ENCODE measurements around the gene GABRR3. TPM values are rescaled to one million over a fixed set of nuclear protein-coding genes. Genes with fewer than 3 reads are reported as not detected.

The GABRR3 gene
- total and polyA plus RNA-seq, 2 experiments from 2014 or later, result not detected

GRCh38 chr3:98034036-98034435 is 1.1 kb downstream of the GABRR3 start:
- Histone ChIP-seq H3K79me2 (replicated peaks; ENCODE audit: insufficient read depth) (no peaks in the 10 kb centered on the region), H3K36me3 (ENCODE audit: insufficient read depth) (no peaks in the 10 kb centered on the region), H3K27ac (ENCODE audit: low read depth) (no peak overlapping the region), H4K20me1 (replicated peaks; ENCODE audit: insufficient read depth) (no peaks in the 10 kb centered on the region), H3F3A (replicated peaks; ENCODE audit: low read depth) (no peaks in the 10 kb centered on the region), H3K4me2 (no peak overlapping the region), H3K4me1 (ENCODE audit: insufficient read depth) (0 out of 2 replicates have a peak, but pooled peaks cover 7% of the 10 kb centered on the region), H3K27me3 (ENCODE audit: insufficient read depth) (no peaks in the 10 kb centered on the region), H3K9me2 (ENCODE audit: insufficient read depth) (no peaks in the 10 kb centered on the region), H2AFZ (no peak overlapping the region), H3K4me3 (no peak overlapping the region)
- no peaks in the 10 kb centered on the region for H3K9me3 Mint-ChIP-seq
- H3K4me3 Mint-ChIP-seq, result no peak overlapping the region
- ATAC-seq (no peak), DNase-seq (ENCODE audit: low spot score) (no peak)
- H3K27ac Mint-ChIP-seq, result no peak overlapping the region
- TF ChIP-seq CREB1 (CRISPR knock-in tag; IDR thresholded peaks at IDR 0.05; ENCODE audit: low read depth) (no peak), ZNF331 (CRISPR knock-in tag; IDR thresholded peaks at IDR 0.05; ENCODE audit: low read depth) (no peak), EZH2phosphoT487 (IDR thresholded peaks at IDR 0.05; ENCODE audit: unreplicated experiment) (no peak)
- H3K27me3 Mint-ChIP-seq (ENCODE audit: insufficient read depth, low read depth, poor library complexity), result no peaks in the 10 kb centered on the region
- H3K4me1 Mint-ChIP-seq, result peaks cover 15% of the 10 kb centered on the region; the same call in 2 of the 3 replicates
- no peaks in the 10 kb centered on the region for H3K36me3 Mint-ChIP-seq (ENCODE audit: low read depth)

- Histone ChIP-seq H3K36me3 (ENCODE audit: insufficient read depth) (no peaks in the 10 kb centered on the region), H3K9me2 (ENCODE audit: insufficient read depth) (no peaks in the 10 kb centered on the region), H3F3A (replicated peaks; ENCODE audit: low read depth) (no peaks in the 10 kb centered on the region), H4K20me1 (replicated peaks; ENCODE audit: insufficient read depth) (no peaks in the 10 kb centered on the region), H3K27me3 (ENCODE audit: insufficient read depth) (no peaks in the 10 kb centered on the region), H3K27ac (ENCODE audit: low read depth) (no peak overlapping the region), H3K4me1 (ENCODE audit: insufficient read depth) (0 out of 2 replicates have a peak, but pooled peaks cover 5% of the 10 kb centered on the region), H3K79me2 (replicated peaks; ENCODE audit: insufficient read depth) (no peaks in the 10 kb centered on the region), H3K4me2 (no peak overlapping the region), H3K4me3 (no peak overlapping the region), H2AFZ (no peak overlapping the region)
- Mint-ChIP-seq H3K27ac (no peak overlapping the region), H3K4me3 (no peak overlapping the region), H3K4me1 (peaks cover 21% of the 10 kb centered on the region; the same call in 2 of the 3 replicates), H3K36me3 (ENCODE audit: low read depth) (no peaks in the 10 kb centered on the region), H3K9me3 (no peaks in the 10 kb centered on the region), H3K27me3 (ENCODE audit: insufficient read depth, low read depth, poor library complexity) (no peaks in the 10 kb centered on the region)
- DNase-seq (ENCODE audit: low spot score) (no peak), ATAC-seq (no peak)
- no peak for TF ChIP-seq POLR2AphosphoS5 (IDR thresholded peaks at IDR 0.05; ENCODE audit: low read depth)
- no peak for TF ChIP-seq CTCF (conservative IDR thresholded peaks at IDR 0.05; ENCODE audit: low read depth in 2 of 2)
- no peak for TF ChIP-seq ZNF331 (CRISPR knock-in tag; IDR thresholded peaks at IDR 0.05; ENCODE audit: low read depth)
- TF ChIP-seq EZH2 (IDR thresholded peaks at IDR 0.05; ENCODE audit: low read depth, unreplicated experiment), result no peak
- TF ChIP-seq CREB1 (CRISPR knock-in tag; IDR thresholded peaks at IDR 0.05; ENCODE audit: low read depth), result no peak
- TF ChIP-seq NANOG (IDR thresholded peaks at IDR 0.05; ENCODE audit: borderline replicate concordance), result no peak
- no peak for TF ChIP-seq REST (IDR thresholded peaks at IDR 0.05; ENCODE audit: unreplicated experiment)
- TF ChIP-seq JUNB (IDR thresholded peaks at IDR 0.05; ENCODE audit: unreplicated experiment), result no peak
- no peak for TF ChIP-seq ZNF114 (CRISPR knock-in tag; IDR thresholded peaks at IDR 0.05)
- no peak for TF ChIP-seq ETS1 (IDR thresholded peaks at IDR 0.05)
- TF ChIP-seq STAT1 (IDR thresholded peaks at IDR 0.05; ENCODE audit: unreplicated experiment), result no peak
These were observed 2.2 kb downstream of the GABRR3 start for GRCh38 chr3:98032904-98033303.

Data from GM23338 (cell line).